ENCODE results near the gene BAD. TPM values are rescaled to one million over a fixed set of nuclear protein-coding genes. Genes with fewer than 3 reads are reported as not detected.
"Not testable (repeated sequence)": the region's sequence is repeated elsewhere in the genome, so short reads cannot be mapped to it uniquely, and the experiment has no call there.

The BAD gene
- total RNA-seq, 2 donors from 2014 or later, result 120 to 122 TPM

- no peaks in the 10 kb centered on the region for H3K9me3 ChIP-seq
- TF ChIP-seq CTCF (IDR thresholded peaks at IDR 0.05), result no peak
- H3K36me3 ChIP-seq, result peaks cover 1% of the 10 kb centered on the region
- H3K4me3 ChIP-seq, result no peak overlapping the region
- peaks cover 0 to 27% of the 10 kb centered on the region in 2 donors for H3K4me1 ChIP-seq
- no peaks in the 10 kb centered on the region for H3K27me3 ChIP-seq
- no peak for DNase-seq (ENCODE audit: low spot score)
- no peak overlapping the region for H3K27ac ChIP-seq
Observed at GRCh38 chr11:64327375-64327774, 42.9 kb upstream of the BAD start.

GRCh38 chr11:64324692-64325469 is 40.4 kb upstream of the BAD start:
- Histone ChIP-seq H3K27me3 (no peaks in the 10 kb centered on the region), H3K4me3 (no peak overlapping the region), H3K4me1 (peaks cover 0 to 11% of the 10 kb centered on the region in 2 donors), H3K36me3 (peaks cover 11% of the 10 kb centered on the region), H3K27ac (no peak overlapping the region), H3K9me3 (no peaks in the 10 kb centered on the region)
- TF ChIP-seq CTCF (IDR thresholded peaks at IDR 0.05), result no peak
- no peak for DNase-seq (ENCODE audit: low spot score)

GRCh38 chr11:64323984-64324383 is 39.5 kb upstream of the BAD start:
- H3K4me1 ChIP-seq; H3K27ac ChIP-seq; H3K9me3 ChIP-seq; H3K27me3 ChIP-seq; H3K4me3 ChIP-seq; DNase-seq (ENCODE audit: low spot score): not testable (repeated sequence)
- H3K36me3 ChIP-seq, result peaks cover 11% of the 10 kb centered on the region

GRCh38 chr11:64323373-64323772 is 38.9 kb upstream of the BAD start:
- DNase-seq (ENCODE audit: low spot score), result no peak
- Histone ChIP-seq H3K27me3 (no peaks in the 10 kb centered on the region), H3K36me3 (peaks cover 11% of the 10 kb centered on the region), H3K4me3 (no peak overlapping the region), H3K4me1 (peaks cover 0 to 13% of the 10 kb centered on the region in 2 donors), H3K27ac (no peak overlapping the region), H3K9me3 (no peaks in the 10 kb centered on the region)
- no peak for TF ChIP-seq CTCF (IDR thresholded peaks at IDR 0.05)

- TF ChIP-seq CTCF (IDR thresholded peaks at IDR 0.05), result no peak
- peaks cover 0 to 13% of the 10 kb centered on the region in 2 donors for H3K4me1 ChIP-seq
- no peak overlapping the region for H3K4me3 ChIP-seq
- H3K36me3 ChIP-seq, result peaks cover 11% of the 10 kb centered on the region
- no peak overlapping the region for H3K27ac ChIP-seq
- no peaks in the 10 kb centered on the region for H3K27me3 ChIP-seq
- H3K9me3 ChIP-seq, result no peaks in the 10 kb centered on the region
- no peak for DNase-seq (ENCODE audit: low spot score)
Observed at GRCh38 chr11:64322925-64323260, 38.4 kb upstream of the BAD start.

GRCh38 chr11:64321533-64321932 is 37.1 kb upstream of the BAD start:
- TF ChIP-seq CTCF (IDR thresholded peaks at IDR 0.05), result no peak

More at GRCh38 chr11:64321533-64321932, 37.1 kb upstream of the BAD start:
- H3K27me3 ChIP-seq, result no peaks in the 10 kb centered on the region
- peaks cover 12% of the 10 kb centered on the region for H3K36me3 ChIP-seq
- H3K4me1 ChIP-seq, result peaks cover 0 to 19% of the 10 kb centered on the region in 2 donors
- H3K27ac ChIP-seq, result no peak overlapping the region
- H3K9me3 ChIP-seq, result no peaks in the 10 kb centered on the region
- H3K4me3 ChIP-seq, result no peak overlapping the region
- DNase-seq (ENCODE audit: low spot score), result no peak

Data from right atrium auricular region (tissue), 2 donors.